GM18858 (cell line): ENCODE data around the gene BABAM1.

Experiments used
- ATAC-seq: cut with Tn5 transposase; IDR thresholded peaks from one replicate; pipeline ENCODE4 v1.9.1; 2021; ENCODE audit not compliant: unreplicated experiment

BABAM1 gene

DNA sequence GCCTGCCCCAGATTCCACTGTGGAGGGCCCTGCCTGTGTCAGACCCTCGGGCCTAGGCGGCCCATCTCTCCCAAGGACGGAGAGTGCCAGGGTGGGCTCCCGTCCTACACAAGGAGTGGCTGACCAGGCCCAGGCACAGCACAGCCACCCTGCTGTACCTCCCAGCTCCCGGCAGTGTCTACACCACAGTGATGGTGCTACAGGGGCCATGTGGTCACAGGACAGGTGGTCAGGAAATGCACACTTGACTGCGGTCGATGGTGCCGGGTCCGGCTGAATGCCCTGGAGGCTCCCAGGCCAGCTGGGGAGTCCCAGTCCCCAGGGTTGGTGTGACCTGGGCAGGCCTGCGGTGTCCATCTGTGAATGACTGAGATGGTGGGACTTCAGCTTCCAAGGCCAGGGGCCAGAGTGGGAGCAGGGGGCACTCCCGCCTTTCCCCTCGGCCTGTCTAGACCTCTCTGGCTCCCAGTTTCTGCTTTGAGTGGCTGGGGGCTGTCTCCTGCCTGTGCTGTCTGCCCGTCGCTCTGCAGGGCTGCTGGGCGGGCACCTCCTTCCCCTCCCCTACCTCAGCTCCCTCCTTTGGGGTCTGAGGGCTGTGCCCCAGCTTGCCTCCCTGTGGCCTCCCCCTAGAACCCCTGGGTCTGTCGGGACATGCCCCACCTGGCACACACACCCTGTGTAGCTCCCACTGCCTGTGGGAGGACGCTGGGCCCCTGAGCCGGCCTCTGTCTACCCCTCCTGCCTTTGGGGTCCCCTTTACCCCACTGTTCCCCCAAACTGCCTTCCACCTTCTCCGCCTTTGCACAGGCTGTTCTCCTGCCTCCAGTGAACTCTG is 54.6 kb downstream of the BABAM1 start:
- ATAC-seq = no peak

DNA sequence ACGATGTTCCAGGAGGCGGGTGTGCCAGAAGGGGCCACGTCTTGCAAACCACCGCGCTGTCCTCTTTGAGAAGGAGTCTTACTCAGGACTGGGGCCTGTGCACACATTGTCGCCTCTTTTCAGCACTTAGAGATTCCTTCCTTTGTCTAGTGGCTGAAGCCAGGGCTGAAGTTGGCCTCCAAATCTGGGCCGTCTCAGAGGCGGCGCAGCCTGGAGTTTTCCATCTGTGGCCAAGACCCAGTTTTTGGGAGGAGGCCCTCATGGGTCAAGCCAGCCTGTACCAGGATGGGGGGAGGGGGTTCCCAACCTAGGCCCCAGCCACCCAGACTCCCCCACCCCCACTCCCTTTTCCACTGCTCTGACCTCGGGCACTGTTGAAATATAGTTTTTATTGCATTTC is 55.6 kb downstream of the BABAM1 start:
- ATAC-seq = no peak

DNA sequence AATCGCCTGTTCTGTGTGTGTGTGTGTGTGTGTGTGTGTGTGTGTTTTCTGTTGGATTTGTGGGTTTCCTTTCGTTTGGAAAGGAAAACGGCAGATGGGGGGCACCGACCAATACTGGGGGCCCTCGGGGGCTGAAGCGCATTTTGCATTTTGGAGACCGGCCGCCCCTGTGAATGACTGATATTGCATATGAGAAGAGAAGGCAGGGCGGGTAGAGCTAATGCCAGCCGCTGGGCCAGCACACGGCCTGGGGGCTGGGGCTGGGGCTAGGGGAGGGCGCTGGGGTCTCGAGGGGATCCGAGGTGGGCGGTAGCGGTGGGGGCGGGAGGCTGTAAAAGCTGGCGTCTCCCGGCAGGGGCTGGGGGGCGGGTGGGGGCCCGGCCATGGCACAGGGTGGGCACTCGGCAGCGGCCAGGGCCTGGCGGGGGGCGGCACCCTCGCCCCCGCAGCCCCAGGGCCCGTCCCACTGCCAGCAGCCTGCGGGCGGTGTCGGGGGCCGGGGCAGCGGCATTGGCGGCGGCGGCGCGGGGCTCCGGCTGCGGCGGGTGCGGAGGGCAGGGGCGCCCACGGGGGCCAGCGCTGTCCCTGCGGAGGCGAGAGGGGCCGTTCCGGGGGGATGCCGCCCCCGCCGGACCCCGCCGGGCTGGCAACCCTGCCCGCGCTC is 56.2 kb downstream of the BABAM1 start:
- ATAC-seq = no peak

DNA sequence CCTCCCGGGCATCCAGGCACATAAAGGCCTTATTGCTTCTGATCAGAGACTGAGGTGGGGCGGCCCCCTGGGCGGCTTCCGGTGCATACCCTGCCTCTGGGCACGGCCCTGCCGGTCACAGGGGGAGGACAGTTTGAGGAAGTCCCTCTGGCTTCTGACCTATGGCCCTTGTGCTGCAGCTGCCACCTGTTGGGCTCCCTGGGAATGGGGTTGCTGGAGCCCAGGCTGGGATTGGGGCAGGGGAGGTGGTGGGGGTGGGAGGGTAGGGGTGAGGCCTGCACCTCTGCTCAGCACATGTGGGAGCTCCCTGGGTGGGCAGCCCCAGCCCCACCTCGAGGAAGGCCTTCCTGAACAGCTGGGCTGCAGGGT is 56.7 kb downstream of the BABAM1 start:
- no peak for ATAC-seq

DNA sequence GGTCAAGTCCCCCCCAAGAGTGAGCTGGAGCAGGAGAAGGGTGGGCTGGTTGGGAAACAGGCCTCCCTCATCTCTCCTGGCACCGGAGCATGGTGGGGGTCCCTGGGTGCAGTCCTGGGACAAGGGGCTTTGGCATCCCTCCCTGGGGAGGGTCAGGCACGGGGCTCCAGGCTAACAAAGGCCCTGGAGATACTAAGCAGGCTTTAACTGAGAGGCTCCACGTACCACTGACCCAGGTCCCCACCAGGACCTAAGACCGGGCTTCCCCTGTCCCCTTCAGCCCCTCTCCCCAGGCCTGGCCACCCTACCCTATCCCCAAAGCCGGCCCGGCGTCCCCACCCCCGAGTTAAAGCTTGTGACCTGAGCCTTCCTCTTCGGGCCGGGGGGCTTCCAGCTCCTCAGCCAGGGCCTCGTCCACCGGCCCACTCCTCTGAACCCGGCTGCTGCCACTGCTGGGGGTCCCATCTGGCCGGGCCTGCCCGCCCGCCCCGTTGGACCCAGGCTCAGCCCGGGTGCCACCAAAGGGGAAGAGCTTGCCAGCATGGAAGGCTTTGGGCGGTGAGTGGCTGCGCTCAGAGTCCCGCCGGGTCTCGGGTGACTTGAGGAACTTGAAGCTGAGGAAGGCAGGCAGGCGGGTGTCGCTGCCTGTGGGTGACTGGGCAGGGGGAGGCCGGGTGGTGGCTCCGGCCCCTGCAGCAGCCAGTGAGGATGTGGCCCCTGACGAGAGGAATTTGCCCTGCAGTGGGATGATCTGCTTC is 57.3 kb downstream of the BABAM1 start:
- no peak for ATAC-seq

DNA sequence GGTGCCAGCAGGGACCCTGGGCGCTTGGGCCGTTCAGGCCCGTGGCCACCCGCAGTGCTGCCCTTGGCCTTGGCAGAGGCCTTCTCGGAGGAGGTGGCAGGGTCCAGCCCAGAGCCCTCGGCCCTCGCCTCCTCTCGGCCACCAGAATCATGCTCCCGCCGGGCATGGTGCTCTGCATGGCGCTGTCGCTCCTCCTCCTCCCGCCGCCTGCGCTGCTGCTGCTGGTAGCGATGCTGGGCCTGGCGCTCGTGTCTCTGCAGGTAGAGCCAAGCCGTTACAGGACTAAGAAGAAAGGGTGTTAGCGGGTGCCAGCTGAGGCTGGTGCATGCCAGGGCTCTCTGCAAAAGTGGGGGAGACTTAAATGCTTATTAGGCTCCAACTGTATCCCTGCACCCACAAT is 57.9 kb downstream of the BABAM1 start:
- no peak for ATAC-seq

DNA sequence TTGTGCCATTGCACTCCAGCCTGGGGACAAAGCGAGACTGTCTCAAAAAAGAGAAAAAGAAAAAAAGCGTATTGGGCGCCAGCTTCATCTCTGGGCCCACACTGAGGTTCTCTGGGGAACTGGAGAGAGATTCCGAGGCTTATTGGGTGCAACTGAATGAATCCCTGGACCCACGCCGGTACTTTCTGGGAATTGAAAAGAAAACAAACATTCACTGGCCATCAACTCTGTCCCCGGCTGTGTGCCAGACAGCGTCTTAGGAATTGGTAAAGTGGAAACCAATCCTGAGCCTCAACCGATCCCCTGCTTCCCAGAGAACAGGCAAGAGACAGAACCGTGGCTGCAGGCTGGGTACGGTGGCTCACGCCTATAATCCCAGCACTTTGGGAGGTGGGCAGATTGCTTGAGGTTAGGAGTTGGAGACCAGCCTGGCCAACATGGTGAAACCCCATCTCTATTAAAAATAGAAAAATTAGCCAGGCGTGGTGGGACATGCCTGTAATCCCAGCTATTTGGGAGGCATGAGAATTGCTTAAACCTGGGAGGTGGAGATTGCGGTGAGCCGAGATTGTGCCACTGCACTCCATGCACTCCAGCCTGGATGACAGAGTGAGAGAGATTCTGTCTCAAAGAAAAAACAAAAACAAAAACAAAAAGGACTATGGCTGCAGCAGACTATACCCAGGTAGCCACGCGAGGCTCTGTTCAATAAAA is 58.8 kb downstream of the BABAM1 start:
- ATAC-seq = no peak

DNA sequence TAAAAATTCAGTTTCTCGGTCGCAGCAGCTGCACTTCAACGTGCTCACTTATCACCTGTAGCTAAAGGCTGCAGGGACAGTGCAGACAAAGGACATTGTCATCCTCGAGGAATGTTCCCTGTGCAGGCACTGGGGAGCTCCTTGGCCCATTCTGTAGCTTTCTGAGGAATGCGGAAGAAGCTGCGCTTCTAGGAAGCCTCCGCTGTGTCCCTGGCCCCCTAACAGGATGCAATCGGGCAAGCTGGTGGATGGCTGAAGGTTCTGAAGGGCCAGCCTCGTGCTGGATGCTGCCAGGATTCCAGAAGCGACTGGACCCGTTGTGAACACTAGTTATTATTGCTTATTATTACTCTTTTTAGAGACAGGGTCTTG is 59.3 kb downstream of the BABAM1 start:
- no peak for ATAC-seq

DNA sequence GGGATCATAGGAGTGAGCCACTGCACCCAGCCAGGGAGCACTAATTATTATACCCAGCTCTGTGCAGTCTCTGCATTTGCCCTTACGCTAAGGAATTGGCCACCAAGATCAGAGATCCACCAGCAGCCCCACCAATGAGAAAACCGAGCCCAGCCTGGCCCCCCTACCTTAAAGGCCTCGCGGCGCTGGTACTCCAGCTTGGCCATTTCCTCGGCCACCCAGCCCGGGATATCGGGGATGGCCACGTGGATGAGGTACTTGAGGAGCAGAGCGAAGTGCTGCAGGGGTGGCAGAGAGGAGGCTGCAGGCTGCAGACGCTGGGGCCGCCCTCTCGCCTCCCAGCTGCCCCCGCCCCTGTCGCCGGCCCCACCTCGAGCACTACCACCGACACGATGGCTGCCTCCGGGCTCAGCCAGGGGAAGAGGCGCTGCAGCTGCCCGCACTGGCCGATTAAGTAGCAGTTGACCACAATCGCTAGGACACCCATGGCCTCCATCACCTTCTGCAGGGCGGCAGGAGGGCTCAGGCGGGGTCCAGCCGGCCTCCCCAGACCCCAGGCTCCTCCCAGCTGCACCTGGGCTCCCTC is 59.9 kb downstream of the BABAM1 start:
- no peak for ATAC-seq

DNA sequence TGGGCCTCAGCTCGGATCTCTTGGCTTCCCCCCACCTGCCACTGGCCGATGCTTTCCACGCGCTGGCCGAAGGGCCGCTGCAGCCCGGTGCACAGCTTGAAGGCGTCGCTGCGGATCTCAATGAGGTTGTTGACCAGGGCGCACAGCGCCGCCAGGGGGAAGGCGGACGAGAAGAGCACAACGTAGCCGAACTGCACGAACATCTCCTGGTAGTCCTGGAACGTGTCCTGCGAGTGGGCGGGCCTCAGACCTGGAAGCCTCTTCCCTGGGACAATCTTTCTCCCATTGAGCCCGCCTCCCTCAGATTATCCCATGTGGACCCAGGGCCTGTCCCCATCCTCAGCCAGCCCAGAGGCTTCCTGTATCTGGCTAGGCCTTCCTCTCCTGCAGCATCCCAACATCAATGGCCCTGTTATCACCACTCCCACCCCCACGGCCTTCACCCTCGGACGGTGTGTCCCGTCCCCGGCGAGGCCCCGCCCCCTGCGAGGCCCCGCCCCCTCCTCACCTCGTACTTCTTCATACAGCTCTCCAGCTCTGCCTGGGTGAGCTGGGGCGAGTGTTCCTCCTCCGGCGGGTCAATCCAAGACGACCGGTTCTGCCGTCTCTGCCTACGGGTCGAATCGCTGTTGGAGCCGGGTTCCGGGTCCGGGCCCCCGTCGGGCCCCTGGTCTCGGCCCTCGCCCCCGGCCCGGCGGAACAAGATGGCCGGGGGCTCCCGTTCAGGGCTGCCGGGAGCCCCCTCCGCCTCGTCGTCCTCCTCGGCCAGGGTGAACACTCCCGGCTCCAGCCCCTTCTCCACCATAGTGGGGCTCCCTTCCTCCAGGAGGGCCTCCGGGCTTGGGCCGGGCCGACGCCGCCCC is 60.6 kb downstream of the BABAM1 start:
- ATAC-seq = no peak
